NCI-H1930 (cell line): ENCODE measurements around the gene CLSTN2.

ENCODE experiments used
- DNase-seq, 2 experiments: peaks; one replicate each; lab custom pipeline; 2025; lab: John Stamatoyannopoulos, UW

CLSTN2 gene

DNA sequence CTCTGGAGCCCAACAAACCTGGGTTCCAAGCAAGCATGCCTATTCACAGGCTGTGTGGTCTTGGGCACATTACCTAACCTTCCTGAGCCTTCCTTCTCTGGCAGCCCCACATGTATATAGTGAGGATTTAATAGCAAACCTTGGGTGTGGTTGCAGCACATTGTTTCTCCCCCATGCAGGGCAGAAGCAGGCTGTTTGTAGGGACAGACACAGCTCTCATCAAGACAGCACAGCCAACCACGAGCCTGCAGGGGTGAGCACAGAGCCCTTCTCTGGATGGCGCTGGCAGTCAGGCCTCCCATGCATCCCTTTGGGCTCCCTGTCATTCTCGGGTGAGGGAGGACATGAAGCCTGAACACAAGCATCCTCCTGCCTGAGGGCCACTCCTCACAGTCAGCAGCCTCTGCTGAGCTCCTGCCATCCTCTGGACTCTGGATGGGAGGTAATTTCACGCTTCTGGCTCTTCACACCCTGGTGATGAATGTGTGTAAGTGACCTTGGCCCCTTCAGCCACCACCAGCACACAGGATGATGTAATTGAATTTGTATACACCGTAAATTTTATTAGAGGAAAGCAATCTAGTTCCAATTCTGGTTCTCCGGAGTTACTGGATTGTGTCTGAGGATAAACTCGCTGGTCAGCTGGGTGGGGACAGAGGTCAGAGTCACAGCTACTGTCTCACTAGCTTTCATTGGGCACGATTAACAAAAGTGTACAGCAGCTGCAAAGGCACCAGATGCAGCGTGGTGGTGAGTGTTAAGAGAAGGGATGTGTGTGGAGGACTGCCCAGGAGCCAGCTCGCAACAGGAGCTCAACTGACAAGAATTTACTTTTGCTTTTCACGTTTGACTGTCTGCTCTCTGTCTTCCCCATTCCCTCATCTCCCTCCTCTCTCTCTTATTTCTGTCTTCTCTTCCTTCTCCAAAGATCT is 118.1 kb downstream of the CLSTN2 start:
- no peak for DNase-seq

DNA sequence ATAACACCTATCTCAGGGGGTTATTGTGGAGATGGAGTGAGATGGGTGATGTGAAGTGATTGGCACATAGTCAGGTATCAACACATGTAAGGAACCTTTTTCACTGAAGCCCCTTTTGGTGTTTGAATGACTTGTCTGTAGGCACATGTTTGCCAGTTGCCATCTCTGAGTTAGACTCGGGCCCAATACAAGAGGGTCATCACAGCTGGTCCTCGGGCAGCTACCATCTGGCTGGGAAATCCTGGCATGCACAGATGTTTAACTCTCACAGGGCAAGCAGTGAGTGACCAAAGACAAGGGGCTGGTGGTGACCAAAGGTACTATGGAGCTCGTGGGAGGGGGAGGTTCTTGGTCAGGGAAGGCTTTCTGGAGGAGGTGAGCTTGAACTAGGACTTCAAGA is 118.8 kb downstream of the CLSTN2 start:
- DNase-seq: no peak

DNA sequence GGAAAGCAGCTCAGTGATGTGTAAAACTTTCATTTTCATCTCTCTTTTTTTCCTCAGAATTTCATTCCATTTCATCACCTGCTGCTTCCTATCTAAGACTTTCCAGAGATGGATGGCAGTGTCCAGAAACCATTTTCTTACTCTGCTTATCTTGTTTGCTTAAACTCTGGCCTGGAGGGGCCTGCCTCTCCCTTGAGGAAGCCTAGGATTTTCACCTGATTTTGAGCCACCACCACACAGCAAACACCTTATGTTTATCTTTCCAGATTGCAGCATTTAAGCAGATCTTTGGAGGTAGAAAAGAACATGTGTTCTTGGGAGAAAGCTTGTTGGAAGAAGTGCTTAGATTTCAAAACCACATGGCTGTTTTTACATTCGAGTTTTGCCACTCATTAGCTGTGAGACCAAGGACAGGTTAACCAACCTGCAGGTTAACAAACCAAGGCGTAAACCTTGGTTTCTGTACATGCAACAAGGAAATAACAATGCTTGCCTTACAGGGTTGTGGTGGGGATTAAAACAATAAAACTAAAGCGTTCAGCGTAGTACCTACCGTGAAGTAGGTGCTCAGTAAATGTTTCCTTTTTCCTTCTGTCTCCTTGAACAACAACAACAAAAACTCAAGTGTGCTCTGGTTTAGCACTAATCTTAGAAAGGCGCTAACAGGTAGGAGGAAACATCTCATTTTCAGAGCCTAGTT is 120.3 kb downstream of the CLSTN2 start:
- DNase-seq: no peak

DNA sequence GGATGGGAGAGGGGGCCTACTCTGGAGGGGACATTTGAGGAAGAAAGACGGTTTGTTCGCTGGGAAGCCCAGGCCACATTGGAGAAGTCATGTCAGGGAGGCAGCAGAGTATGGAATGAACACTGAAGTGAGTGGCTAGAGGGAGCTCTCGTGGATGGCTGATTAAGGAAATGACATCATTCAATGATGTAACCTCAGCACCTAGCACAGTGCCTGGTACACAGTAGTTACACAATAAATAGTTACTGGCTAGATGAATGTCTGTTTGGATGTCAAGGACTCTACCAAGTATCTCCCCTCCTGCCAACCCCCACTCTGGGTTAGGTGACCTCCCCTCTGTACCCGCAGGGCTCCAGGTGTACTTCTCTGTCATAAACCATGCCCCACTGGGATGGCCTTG is 121.1 kb downstream of the CLSTN2 start:
- no peak for DNase-seq

- no peak for DNase-seq
These were observed 126.2 kb downstream of the CLSTN2 start for GRCh38 chr3:140061211-140061610.

- no peak for DNase-seq
These were observed 127.5 kb downstream of the CLSTN2 start for GRCh38 chr3:140062461-140062860.

DNA sequence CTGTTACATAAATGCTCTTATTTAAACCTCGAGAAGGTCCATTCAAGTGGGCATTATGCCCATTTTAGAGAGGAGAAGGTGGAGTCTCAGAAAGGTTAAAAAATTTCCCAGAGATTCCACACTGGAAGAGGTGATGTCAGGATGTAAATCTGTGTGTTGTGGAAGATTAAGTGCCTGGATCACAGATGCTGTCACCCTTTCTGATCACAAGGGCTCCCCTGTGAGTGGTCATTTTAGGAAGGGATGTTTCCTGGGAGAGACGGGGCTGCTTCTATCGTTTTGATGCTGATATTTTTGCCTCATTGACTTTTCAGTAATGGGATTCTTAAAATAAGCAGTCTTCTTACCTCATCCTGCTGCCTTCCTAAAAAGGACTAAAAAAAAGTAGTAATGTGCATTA is 132.5 kb downstream of the CLSTN2 start:
- DNase-seq: no peak

DNA sequence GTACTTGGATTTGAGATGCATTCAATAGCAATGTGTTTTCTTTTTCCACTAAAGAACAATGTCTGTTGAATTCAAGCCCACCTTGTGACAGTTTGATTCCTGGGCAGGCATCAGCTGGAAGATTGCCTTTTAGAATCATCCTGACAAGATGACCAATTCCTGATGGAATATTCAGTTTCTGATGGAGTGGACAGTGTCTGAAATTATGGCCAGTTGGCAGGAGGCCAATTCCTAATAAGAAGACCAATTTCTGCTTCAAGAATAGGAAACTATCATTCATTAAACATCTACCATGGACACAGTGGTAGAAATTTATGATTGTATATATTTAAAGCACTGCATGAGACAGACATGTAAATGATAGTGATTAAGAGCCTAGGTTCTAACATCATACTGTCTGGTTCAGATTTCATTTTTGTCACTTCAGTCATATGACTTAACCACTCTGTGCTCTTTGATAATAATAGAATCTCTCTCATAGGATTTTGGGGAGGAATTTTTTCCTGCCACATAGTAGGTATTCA is 133.6 kb downstream of the CLSTN2 start:
- no peak for DNase-seq

- no peak for DNase-seq
These were observed 138.5 kb downstream of the CLSTN2 start for GRCh38 chr3:140073278-140074045.

GRCh38 chr3:140076552-140076951 is 141.6 kb downstream of the CLSTN2 start:
- no peak for DNase-seq

- DNase-seq: no peak
These were observed 142.4 kb downstream of the CLSTN2 start for GRCh38 chr3:140077406-140077805.

DNA sequence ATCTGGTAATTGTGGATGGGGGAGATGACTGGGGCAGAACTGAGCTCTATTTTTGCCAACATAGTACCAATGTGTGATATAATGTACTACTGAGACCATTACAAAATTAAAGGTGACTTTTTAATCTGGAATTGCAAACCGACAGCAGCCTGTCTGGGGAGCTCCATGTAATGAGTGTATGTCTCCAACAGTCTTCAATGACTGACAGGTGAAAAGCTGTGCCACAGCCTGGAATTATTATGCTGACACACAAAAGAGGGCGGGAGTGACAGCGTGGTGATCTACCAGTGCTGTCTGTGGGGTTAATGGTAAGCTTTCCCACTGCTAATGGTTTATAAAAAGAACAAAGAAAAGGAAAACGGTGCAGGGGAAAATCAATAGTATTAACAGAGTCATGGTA is 143.4 kb downstream of the CLSTN2 start:
- no peak for DNase-seq

DNA sequence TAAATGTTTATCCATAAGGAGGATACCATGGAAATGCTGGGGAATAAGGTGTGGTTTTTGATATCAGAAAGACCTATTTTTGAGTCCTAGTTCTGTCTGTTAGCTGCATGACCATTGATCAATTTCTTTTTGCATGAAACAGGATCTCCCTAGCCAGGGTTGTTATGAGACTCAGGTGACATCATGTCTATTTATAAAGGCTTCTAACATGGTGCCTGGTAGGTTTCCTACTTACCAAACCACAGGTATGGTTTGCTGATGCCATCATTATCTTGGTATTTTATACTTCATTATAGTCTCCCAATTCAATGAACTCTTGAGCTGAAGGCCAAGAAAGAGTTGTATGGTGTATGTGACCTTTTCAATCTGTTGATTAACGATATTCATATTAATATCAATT is 144.0 kb downstream of the CLSTN2 start:
- DNase-seq: no peak

- no peak for DNase-seq
These were observed 146.9 kb downstream of the CLSTN2 start for GRCh38 chr3:140081887-140082286.

DNA sequence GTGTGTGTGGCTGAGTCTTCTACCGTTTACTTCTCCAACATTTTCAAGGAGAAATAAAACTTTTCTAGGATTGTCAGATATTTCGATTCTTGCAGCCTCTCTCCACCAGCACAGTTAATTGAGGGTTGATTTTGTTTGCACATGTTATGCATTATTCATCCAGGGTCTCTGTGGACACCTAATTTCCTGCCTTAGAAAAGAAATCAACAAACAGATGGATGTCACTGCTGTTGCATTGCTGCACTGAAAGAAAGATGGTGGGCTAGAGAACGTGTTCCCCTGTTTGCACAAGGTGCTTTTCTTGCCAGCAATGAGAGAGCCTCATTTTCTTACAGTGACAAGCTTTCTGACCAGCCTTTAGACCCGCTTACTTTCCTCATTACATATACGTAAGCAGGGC is 150.0 kb downstream of the CLSTN2 start:
- DNase-seq: no peak

- no peak for DNase-seq
These were observed 151.7 kb downstream of the CLSTN2 start for GRCh38 chr3:140086642-140087041.

DNA sequence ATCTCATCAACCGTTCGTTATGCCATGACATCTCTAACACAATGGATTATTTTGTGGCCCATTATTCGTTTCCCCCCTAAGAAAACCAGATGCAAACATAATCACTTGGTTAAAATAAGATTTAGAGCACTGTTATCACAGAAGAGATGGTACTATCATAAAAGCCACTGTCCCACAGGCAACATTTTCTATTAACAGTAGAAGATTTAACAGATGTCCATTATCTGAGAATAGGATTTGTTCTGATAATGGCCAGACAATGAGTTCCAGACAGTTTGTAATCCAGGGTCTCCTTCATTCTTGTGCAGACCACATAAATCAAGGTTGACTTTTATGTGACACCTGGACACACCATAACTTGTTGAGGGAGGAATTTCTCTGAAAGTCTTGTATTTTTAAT is 153.1 kb downstream of the CLSTN2 start:
- DNase-seq: no peak

- no peak for DNase-seq
These were observed 153.5 kb downstream of the CLSTN2 start for GRCh38 chr3:140088513-140088912.

DNA sequence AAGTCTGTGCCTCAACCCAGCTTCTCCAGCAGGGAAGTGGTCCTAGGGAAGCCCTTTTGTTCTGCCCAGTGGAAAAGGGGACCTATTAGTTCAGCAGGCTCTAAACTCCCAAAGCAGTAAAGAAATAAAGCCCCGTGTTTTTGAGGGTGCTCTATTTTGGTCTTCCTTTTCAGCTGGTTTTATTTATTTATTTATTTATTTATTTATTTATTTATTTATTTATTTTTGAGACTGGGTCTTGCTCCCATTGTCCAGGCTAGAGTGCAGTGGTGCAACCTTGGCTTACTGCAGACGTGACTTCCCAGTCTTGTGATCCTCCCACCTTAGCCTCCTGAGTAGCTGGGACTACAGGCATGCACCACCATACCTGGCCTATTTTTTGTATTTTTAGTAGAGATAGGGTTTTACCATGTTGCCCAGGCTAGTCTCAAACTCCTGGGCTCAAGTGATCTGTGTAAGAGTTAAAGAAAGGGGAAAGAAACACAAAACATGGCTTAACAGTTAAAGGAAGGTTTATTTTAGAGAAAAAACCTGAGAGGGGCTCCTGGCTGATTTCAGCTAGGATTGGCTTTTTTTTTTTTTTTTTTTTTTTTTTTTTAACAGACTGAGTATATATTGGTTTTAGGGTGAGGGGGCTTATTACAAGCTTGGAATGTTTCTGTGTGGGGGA is 154.6 kb downstream of the CLSTN2 start:
- no peak for DNase-seq

DNA sequence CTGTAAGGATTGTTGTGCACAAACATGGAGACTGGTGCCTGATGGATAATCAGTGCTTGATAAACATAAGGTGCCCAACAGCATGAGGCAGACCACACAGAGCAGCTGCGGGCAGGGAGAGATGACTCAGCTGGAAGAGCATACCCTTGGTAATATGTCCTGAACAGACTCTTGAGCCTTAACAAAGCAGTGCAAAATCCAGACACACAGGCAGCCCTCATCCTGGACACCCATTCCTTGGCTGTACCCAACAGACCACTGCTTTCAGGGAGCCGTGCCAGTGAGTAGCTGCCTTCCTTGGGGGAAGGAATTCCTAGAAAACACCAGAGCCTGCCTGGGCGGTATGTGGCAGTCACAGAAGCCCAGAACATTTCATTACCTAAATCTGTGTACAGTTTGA is 156.2 kb downstream of the CLSTN2 start:
- DNase-seq: no peak

DNA sequence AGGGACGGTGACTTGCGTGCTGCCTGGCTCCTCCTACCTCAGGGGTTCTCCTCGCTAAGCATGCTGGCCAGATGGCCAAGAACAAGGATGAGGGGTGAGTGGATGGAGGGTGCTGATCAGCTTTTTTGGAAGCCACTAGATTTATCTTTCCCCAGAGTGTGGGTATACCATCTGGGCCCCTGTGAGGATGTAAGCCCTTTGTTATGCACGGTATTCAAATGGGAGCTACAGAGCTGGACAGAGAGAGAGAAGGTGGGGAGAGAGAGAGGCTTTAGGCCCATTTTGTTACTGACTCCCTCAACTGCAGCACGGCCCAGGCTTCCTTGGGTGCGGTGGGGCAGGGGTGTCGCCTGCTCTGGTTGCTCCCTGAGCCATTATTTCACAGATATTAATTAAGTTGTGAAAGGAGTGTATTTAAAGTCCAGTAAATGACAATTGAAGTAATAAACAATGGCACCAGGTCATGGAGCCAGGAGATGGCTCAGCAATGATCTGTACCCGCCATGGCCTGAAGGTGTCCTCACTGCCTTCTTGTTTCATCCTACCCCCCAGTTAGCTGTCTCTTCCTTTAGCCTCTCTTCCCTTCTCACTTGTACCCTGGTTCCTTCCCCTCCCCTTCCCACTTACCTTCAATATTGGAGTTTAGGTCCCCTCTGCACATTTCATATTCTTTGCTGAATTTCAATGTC is 158.0 kb downstream of the CLSTN2 start:
- no peak for DNase-seq
